ENCODE data around the gene SH2D7. TPM values are rescaled to one million over a fixed set of nuclear protein-coding genes. Genes with fewer than 3 reads are reported as not detected.

SH2D7 gene
- total RNA-seq, 1 experiment from 2014 or later = not detected

GRCh38 chr15:78063970-78064385 is 28.4 kb upstream of the SH2D7 start:
- Mint-ChIP-seq H3K27ac (no peak overlapping the region), H3K9me3 (no peaks in the 10 kb centered on the region), H3K4me3 (no peak overlapping the region), H3K27me3 (ENCODE audit: low read depth) (no peaks in the 10 kb centered on the region), H3K36me3 (no peaks in the 10 kb centered on the region), H3K4me1 (peaks cover 7% of the 10 kb centered on the region)
- ATAC-seq = no peak
- TF ChIP-seq ZNF219 (CRISPR knock-in tag; IDR thresholded peaks at IDR 0.05; ENCODE audit: borderline replicate concordance) (no peak), NR1H2 (CRISPR knock-in tag; IDR thresholded peaks at IDR 0.05) (no peak), E2F1 (CRISPR knock-in tag; IDR thresholded peaks at IDR 0.05) (no peak), ZNF263 (CRISPR knock-in tag; IDR thresholded peaks at IDR 0.05; ENCODE audit: low read depth) (no peak), ZBTB21 (CRISPR knock-in tag; IDR thresholded peaks at IDR 0.05; ENCODE audit: borderline replicate concordance) (no peak), GTF2I (CRISPR knock-in tag; conservative IDR thresholded peaks at IDR 0.05) (no peak), HMGXB4 (CRISPR knock-in tag; IDR thresholded peaks at IDR 0.05) (no peak), RORB (CRISPR knock-in tag; IDR thresholded peaks at IDR 0.05) (no peak), CREM (CRISPR knock-in tag; IDR thresholded peaks at IDR 0.05) (no peak)
- TF ChIP-seq, protein P1, sequence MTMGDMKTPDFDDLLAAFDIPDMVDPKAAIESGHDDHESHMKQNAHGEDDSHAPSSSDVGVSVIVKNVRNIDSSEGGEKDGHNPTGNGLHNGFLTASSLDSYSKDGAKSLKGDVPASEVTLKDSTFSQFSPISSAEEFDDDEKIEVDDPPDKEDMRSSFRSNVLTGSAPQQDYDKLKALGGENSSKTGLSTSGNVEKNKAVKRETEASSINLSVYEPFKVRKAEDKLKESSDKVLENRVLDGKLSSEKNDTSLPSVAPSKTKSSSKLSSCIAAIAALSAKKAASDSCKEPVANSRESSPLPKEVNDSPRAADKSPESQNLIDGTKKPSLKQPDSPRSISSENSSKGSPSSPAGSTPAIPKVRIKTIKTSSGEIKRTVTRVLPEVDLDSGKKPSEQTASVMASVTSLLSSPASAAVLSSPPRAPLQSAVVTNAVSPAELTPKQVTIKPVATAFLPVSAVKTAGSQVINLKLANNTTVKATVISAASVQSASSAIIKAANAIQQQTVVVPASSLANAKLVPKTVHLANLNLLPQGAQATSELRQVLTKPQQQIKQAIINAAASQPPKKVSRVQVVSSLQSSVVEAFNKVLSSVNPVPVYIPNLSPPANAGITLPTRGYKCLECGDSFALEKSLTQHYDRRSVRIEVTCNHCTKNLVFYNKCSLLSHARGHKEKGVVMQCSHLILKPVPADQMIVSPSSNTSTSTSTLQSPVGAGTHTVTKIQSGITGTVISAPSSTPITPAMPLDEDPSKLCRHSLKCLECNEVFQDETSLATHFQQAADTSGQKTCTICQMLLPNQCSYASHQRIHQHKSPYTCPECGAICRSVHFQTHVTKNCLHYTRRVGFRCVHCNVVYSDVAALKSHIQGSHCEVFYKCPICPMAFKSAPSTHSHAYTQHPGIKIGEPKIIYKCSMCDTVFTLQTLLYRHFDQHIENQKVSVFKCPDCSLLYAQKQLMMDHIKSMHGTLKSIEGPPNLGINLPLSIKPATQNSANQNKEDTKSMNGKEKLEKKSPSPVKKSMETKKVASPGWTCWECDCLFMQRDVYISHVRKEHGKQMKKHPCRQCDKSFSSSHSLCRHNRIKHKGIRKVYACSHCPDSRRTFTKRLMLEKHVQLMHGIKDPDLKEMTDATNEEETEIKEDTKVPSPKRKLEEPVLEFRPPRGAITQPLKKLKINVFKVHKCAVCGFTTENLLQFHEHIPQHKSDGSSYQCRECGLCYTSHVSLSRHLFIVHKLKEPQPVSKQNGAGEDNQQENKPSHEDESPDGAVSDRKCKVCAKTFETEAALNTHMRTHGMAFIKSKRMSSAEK (CRISPR knock-in tag; IDR thresholded peaks at IDR 0.05; ENCODE audit: borderline replicate concordance) = no peak
- TF ChIP-seq, protein P2, sequence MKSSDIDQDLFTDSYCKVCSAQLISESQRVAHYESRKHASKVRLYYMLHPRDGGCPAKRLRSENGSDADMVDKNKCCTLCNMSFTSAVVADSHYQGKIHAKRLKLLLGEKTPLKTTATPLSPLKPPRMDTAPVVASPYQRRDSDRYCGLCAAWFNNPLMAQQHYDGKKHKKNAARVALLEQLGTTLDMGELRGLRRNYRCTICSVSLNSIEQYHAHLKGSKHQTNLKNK (CRISPR knock-in tag; IDR thresholded peaks at IDR 0.05) = no peak
- TF ChIP-seq, protein P3, sequence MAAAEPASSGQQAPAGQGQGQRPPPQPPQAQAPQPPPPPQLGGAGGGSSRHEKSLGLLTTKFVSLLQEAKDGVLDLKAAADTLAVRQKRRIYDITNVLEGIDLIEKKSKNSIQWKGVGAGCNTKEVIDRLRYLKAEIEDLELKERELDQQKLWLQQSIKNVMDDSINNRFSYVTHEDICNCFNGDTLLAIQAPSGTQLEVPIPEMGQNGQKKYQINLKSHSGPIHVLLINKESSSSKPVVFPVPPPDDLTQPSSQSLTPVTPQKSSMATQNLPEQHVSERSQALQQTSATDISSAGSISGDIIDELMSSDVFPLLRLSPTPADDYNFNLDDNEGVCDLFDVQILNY (CRISPR knock-in tag; IDR thresholded peaks at IDR 0.05) = no peak
- POLR2A ChIA-PET = no interaction called here
- DNase-seq (ENCODE audit: low spot score) = no peak
- CTCF ChIA-PET = interaction anchor here (1.4 kb wide), 1 partner anchor 131 kb away, joined by 3 read pairs; no protein-coding TSS in a partner anchor

DNA sequence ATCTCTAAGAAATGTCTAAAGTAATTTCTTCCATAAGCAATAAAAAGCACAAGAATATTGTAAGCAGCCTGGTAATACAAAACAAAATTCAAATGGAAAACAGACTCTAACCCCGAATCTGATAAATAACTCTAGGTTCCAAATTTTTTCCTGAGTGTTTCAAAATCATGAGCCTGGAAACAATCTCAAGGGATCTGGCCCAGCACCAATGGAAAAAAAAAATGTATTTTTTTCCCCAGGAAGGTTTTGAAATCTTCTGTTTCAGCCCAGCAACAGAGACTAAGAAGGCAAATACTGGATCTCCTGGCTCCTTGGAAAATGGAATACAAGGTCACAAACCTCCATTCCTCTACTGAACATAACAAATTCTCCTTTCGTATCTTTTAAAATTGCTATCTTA is 27.8 kb upstream of the SH2D7 start:
- Mint-ChIP-seq H3K4me3 (no peak overlapping the region), H3K27ac (no peak overlapping the region), H3K27me3 (ENCODE audit: low read depth) (no peaks in the 10 kb centered on the region), H3K4me1 (peaks cover 7% of the 10 kb centered on the region), H3K36me3 (no peaks in the 10 kb centered on the region), H3K9me3 (no peaks in the 10 kb centered on the region)
- DNase-seq (ENCODE audit: low spot score) = no peak
- CTCF ChIA-PET = interaction anchor here (1.3 kb wide), 1 partner anchor 64 kb away, joined by 3 read pairs; no protein-coding TSS in a partner anchor
- no peak for ATAC-seq
- TF ChIP-seq, protein P4, sequence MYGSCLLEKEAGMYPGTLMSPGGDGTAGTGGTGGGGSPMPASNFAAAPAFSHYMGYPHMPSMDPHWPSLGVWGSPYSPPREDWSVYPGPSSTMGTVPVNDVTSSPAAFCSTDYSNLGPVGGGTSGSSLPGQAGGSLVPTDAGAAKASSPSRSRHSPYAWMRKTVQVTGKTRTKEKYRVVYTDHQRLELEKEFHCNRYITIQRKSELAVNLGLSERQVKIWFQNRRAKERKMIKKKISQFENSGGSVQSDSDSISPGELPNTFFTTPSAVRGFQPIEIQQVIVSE (CRISPR knock-in tag; IDR thresholded peaks at IDR 0.05; ENCODE audit: borderline replicate concordance) = no peak
- TF ChIP-seq JUN (CRISPR knock-in tag; IDR thresholded peaks at IDR 0.05) (no peak), ELF4 (CRISPR knock-in tag; IDR thresholded peaks at IDR 0.05; ENCODE audit: low read depth) (no peak), NFYB (CRISPR knock-in tag; conservative IDR thresholded peaks at IDR 0.05; ENCODE audit: low read depth) (no peak), ZNF416 (CRISPR knock-in tag; IDR thresholded peaks at IDR 0.05) (no peak)
- POLR2A ChIA-PET = no interaction called here
